Caco-2 (cell line): ENCODE results near the gene ZGRF1. TPM values are rescaled to one million over a fixed set of nuclear protein-coding genes. Genes with fewer than 3 reads are reported as not detected.

ENCODE experiments used
- BruUV-seq: library from RNA; stranded (reverse); fragments of 400-500 nt; replicated peaks from 2 replicates; lab custom pipeline; 2021; lab: Mats Ljungman, UMichigan
- CTCF ChIA-PET: fragments of 300-600 bp; sonication (Branson Sonifier 250); formaldehyde crosslinking; loops from one replicate; lab custom pipeline; 2022; ENCODE audit warnings: antibody characterized with exemption; lab: Charles Lee
- POLR2A ChIA-PET: fragments of 300-600 bp; sonication (Branson Sonifier 250); formaldehyde crosslinking; loops from one replicate; lab custom pipeline; 2022; ENCODE audit warnings: antibody characterized with exemption; lab: Charles Lee
- DNase-seq, 2 experiments: peaks; one replicate each; pipeline versions ENCODE4 v3.0.0 to v3.0.0-alpha.2; 2020 to 2022
- H3K27me3 ChIP-seq: replicated peaks from 2 replicates; pipeline ENCODE4 v1.6.0; 2011; ENCODE audit warnings: low read length; ENCODE audit not compliant: control insufficient read depth, insufficient read depth
- H3K36me3 ChIP-seq: 2 replicates; pipeline ENCODE4 v1.5.1; 2011; ENCODE audit warnings: low read length; ENCODE audit not compliant: control insufficient read depth, insufficient read depth
- H3K4me1 ChIP-seq: fragments of 250-450 bp; sonication (Bioruptor Pico); 2 replicates; pipeline ENCODE4 v1.5.1; 2020; ENCODE audit warnings: mild to moderate bottlenecking
- H3K4me3 ChIP-seq: 2 replicates; pipeline ENCODE4 v1.5.1; 2011; ENCODE audit warnings: low read depth, mild to moderate bottlenecking, control low read depth, low read length
- H3K9me3 ChIP-seq: fragments of 250-450 bp; sonication (Bioruptor Pico); 2 replicates; pipeline ENCODE4 v1.5.1; 2020; ENCODE audit warnings: mild to moderate bottlenecking, moderate library complexity
- H3K27ac Mint-ChIP-seq: one replicate; pipeline ENCODE4 v1.8.0; 2022; ENCODE audit warnings: mixed read lengths; ENCODE audit not compliant: unreplicated experiment
- H3K27me3 Mint-ChIP-seq: one replicate; pipeline ENCODE4 v1.8.0; 2022; ENCODE audit warnings: mixed read lengths; ENCODE audit not compliant: insufficient read depth, unreplicated experiment
- H3K36me3 Mint-ChIP-seq: one replicate; pipeline ENCODE4 v1.8.0; 2022; ENCODE audit warnings: mild to moderate bottlenecking, mixed read lengths; ENCODE audit not compliant: insufficient read depth, unreplicated experiment
- H3K4me1 Mint-ChIP-seq: one replicate; pipeline ENCODE4 v1.8.0; 2022; ENCODE audit warnings: low read depth, mixed read lengths; ENCODE audit not compliant: unreplicated experiment
- H3K4me3 Mint-ChIP-seq: one replicate; pipeline ENCODE4 v1.8.0; 2022; ENCODE audit warnings: mild to moderate bottlenecking, moderate library complexity, mixed read lengths; ENCODE audit not compliant: unreplicated experiment
- H3K9me3 Mint-ChIP-seq: one replicate; pipeline ENCODE4 v1.8.0; 2022; ENCODE audit warnings: mixed read lengths; ENCODE audit not compliant: unreplicated experiment
- CTCF ChIP-seq, 2 experiments: fragments of 200-600 bp in 1 of 2; IDR thresholded peaks; 1 replicate in 1 of 2; 2 replicates in 1 of 2; pipeline versions ENCODE4 v1.5.1 to v1.8.0; 2011 to 2022; ENCODE audit warnings: antibody characterized with exemption in 1 of 2, control low read depth in 1 of 2, inconsistent platforms in 1 of 2, low read depth in 1 of 2, low read length in 1 of 2, mild to moderate bottlenecking in 1 of 2, moderate library complexity in 1 of 2; ENCODE audit not compliant: insufficient read depth in 1 of 2, severe bottlenecking in 1 of 2, unreplicated experiment in 1 of 2
- intact Hi-C: fragments of 100-400 bp; cut with micrococcal nuclease; formaldehyde crosslinking; loops from one replicate; pipeline ENCODE4 v1.10.0; 2022; ENCODE audit not compliant: unreplicated experiment
- total RNA-seq: library from RNA; stranded (reverse); gene quantifications from 2 replicates; pipeline ENCODE4 v1.2.3, GENCODE V29; 2022

The ZGRF1 gene
- total RNA-seq, 1 experiment from 2014 or later, result 14.7 TPM

- H3K27me3 Mint-ChIP-seq, result peaks cover 21% of the 10 kb centered on the region
- Histone ChIP-seq H3K36me3 (no peaks in the 10 kb centered on the region), H3K9me3 (no peaks in the 10 kb centered on the region), H3K4me1 (no peaks in the 10 kb centered on the region), H3K27me3 (no peaks in the 10 kb centered on the region), H3K4me3 (no peak overlapping the region)
- no peaks in the 10 kb centered on the region for H3K36me3 Mint-ChIP-seq
- no peak for TF ChIP-seq CTCF (IDR thresholded peaks at IDR 0.05; ENCODE audit: insufficient read depth in 1 of 2, low read depth in 1 of 2, low read length in 1 of 2, severe bottlenecking in 1 of 2, unreplicated experiment in 1 of 2)
- no peak overlapping the region for H3K4me3 Mint-ChIP-seq
- ChIA-PET CTCF (no interaction called here), POLR2A (no interaction called here)
- no TSS peak for BruUV-seq
- no peak for DNase-seq
- no peaks in the 10 kb centered on the region for H3K9me3 Mint-ChIP-seq
- H3K27ac Mint-ChIP-seq, result no peak overlapping the region
- intact Hi-C loops, result no loop called here
- no peaks in the 10 kb centered on the region for H3K4me1 Mint-ChIP-seq
Measured at GRCh38 chr4:112508356-112508755, 128.4 kb downstream of the ZGRF1 start.

GRCh38 chr4:112504807-112505206 lies 131.9 kb downstream of the ZGRF1 start:
- Histone ChIP-seq H3K36me3 (no peaks in the 10 kb centered on the region), H3K4me1 (no peaks in the 10 kb centered on the region), H3K9me3 (no peaks in the 10 kb centered on the region), H3K4me3 (no peak overlapping the region), H3K27me3 (no peaks in the 10 kb centered on the region)
- intact Hi-C loops, result no loop called here
- H3K9me3 Mint-ChIP-seq, result no peaks in the 10 kb centered on the region
- no peak for DNase-seq
- peaks cover 17% of the 10 kb centered on the region for H3K27me3 Mint-ChIP-seq
- no TSS peak for BruUV-seq
- ChIA-PET POLR2A (no interaction called here), CTCF (no interaction called here)
- H3K4me3 Mint-ChIP-seq, result no peak overlapping the region
- H3K27ac Mint-ChIP-seq, result no peak overlapping the region
- no peak for TF ChIP-seq CTCF (IDR thresholded peaks at IDR 0.05; ENCODE audit: insufficient read depth in 1 of 2, low read depth in 1 of 2, low read length in 1 of 2, severe bottlenecking in 1 of 2, unreplicated experiment in 1 of 2)
- H3K4me1 Mint-ChIP-seq, result no peaks in the 10 kb centered on the region
- no peaks in the 10 kb centered on the region for H3K36me3 Mint-ChIP-seq

DNA sequence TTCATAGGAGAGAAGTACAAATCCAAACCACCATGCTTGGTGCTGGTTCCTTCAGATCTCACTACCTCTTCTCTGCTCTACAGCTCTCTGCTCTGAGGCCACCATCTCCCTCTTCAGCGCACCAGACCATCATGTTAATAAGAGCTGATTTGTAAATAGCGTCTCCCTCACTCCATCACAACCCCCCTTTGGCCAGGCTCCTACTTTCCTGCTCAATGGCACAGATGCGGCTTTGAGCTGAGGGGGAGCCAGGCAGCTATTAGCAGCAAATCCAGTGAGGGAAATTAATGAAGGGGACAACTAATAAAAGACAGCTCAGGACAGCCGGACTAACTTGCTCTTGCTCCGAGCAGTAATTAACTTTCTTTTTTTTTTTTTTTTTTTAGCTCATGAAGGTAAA lies 133.8 kb downstream of the ZGRF1 start:
- BruUV-seq, result no TSS peak
- no peaks in the 10 kb centered on the region for H3K9me3 ChIP-seq
- no peaks in the 10 kb centered on the region for H3K4me1 Mint-ChIP-seq
- H3K36me3 ChIP-seq, result no peaks in the 10 kb centered on the region
- H3K36me3 Mint-ChIP-seq, result no peaks in the 10 kb centered on the region
- peaks cover 10% of the 10 kb centered on the region for H3K27me3 Mint-ChIP-seq
- no peaks in the 10 kb centered on the region for H3K4me1 ChIP-seq
- intact Hi-C loops, result no loop called here
- no peak for DNase-seq
- H3K27me3 ChIP-seq, result no peaks in the 10 kb centered on the region
- POLR2A ChIA-PET, result no interaction called here
- CTCF ChIA-PET, result no interaction called here
- H3K27ac Mint-ChIP-seq, result no peak overlapping the region
- no peaks in the 10 kb centered on the region for H3K9me3 Mint-ChIP-seq
- H3K4me3 ChIP-seq, result no peak overlapping the region
- no peak for TF ChIP-seq CTCF (IDR thresholded peaks at IDR 0.05; ENCODE audit: insufficient read depth in 1 of 2, low read depth in 1 of 2, low read length in 1 of 2, severe bottlenecking in 1 of 2, unreplicated experiment in 1 of 2)
- H3K4me3 Mint-ChIP-seq, result no peak overlapping the region
